ENCODE results near the gene RIT2. TPM values are rescaled to one million over a fixed set of nuclear protein-coding genes. Genes with fewer than 3 reads are reported as not detected.

The RIT2 gene
- total and polyA plus RNA-seq, 8 donors = 0.12 TPM; not detected in 7

- Histone ChIP-seq H3K4me3 (no peak overlapping the region), H3K27me3 (no peaks in the 10 kb centered on the region), H3K4me1 (no peaks in the 10 kb centered on the region), H3K9me3 (no peaks in the 10 kb centered on the region), H3K27ac (no peak overlapping the region), H3K36me3 (no peaks in the 10 kb centered on the region)
- FAIRE-seq = no peak
- intact Hi-C loops (cut with DNase I) = no loop called here
- ATAC-seq = no peak
- no peak for TF ChIP-seq CTCF (IDR thresholded peaks at IDR 0.05)
- DNase-seq = no peak
- WGBS, 2 donors = 42 to 53% methylated on average over 2 of the region's 2 CpGs
Measured at GRCh38 chr18:43158381-43158780, 42.9 kb upstream of the RIT2 start.

DNA sequence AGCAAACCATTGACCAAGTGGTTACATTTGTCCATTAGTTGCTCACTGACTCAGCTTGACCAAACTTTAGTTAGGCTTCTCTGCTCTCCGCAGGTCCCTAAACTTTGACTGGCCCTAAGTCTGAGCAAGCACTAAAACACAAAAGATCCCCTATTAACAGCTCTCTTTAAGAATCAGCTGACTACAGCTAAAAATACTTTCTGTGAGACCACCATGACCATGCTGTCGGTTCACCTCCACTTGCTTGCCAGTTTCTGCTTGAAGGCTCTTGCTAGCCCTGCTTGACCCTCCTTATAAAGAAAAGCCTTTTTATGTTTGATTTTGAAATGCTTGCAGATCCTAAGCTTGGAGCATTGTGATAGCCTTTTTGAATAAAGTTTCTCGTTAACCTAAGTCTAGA is 40.4 kb upstream of the RIT2 start:
- Histone ChIP-seq H3K27me3 (no peaks in the 10 kb centered on the region), H3K27ac (no peak overlapping the region), H3K4me1 (no peaks in the 10 kb centered on the region), H3K9me3 (no peaks in the 10 kb centered on the region), H3K36me3 (no peaks in the 10 kb centered on the region), H3K4me3 (no peak overlapping the region)
- TF ChIP-seq CTCF (IDR thresholded peaks at IDR 0.05) = no peak
- FAIRE-seq = no peak
- ATAC-seq = no peak
- WGBS, 2 donors = 63 to 80% methylated on average over 3 of the region's 3 CpGs
- no peak for DNase-seq
- intact Hi-C loops (cut with DNase I) = no loop called here

GRCh38 chr18:43148231-43148630 is 32.7 kb upstream of the RIT2 start:
- Histone ChIP-seq H3K9me3 (no peaks in the 10 kb centered on the region), H3K27ac (no peak overlapping the region), H3K4me3 (no peak overlapping the region), H3K27me3 (no peaks in the 10 kb centered on the region), H3K36me3 (no peaks in the 10 kb centered on the region), H3K4me1 (no peaks in the 10 kb centered on the region)
- ATAC-seq (no peak), FAIRE-seq (no peak), DNase-seq (no peak)
- 56 to 65% methylated on average over 2 of the region's 2 CpGs for WGBS, 2 donors
- intact Hi-C loops (cut with DNase I) = no loop called here
- no peak for TF ChIP-seq CTCF (IDR thresholded peaks at IDR 0.05)

GRCh38 chr18:43141208-43141607 is 25.7 kb upstream of the RIT2 start:
- no peaks in the 10 kb centered on the region for H3K9me3 ChIP-seq
- no peaks in the 10 kb centered on the region for H3K4me1 ChIP-seq
- no peaks in the 10 kb centered on the region for H3K36me3 ChIP-seq
- ATAC-seq (no peak), DNase-seq (no peak), FAIRE-seq (no peak)
- TF ChIP-seq CTCF (IDR thresholded peaks at IDR 0.05) = no peak
- WGBS, 2 donors = 9 to 18% methylated on average over 2 of the region's 2 CpGs
- H3K27ac ChIP-seq = no peak overlapping the region
- intact Hi-C loops (cut with DNase I) = no loop called here
- no peak overlapping the region for H3K4me3 ChIP-seq
- H3K27me3 ChIP-seq = no peaks in the 10 kb centered on the region

DNA sequence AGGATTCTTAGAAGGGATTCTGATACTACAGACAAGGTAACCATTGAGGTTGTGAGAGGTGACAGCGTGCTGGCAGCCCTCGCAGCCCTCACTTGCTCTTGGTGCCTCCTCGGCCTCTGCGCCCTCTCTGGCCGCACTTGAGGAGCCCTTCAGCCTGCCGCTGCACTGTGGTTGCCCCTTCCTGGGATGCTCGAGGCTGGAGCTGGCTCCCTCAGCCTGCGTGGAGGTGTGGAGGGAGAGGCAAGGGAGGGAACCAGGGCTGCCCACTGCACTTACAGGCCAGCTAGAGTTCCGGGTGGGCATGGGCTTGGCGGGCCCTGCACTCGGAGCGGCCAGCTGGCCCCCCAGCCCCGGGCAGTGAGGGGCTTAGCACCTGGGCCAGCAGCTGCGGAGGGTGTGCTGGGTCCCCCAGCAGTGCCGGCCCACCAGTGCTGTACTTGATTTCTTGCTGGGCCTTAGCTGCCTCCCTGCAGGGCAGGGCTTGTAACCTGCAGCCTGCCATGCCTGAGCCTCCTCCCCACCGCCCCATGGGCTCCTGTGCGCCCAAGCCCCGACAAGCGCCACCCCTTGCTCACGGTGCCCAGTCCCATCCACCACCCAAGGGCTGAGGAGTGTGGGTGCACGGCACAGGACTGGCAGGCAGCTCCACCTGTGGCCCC is 23.9 kb upstream of the RIT2 start:
- 67 to 72% methylated on average over 21 of the region's 21 CpGs for WGBS, 2 donors

More for the DNA sequence above, 23.9 kb upstream of the RIT2 start:
- Histone ChIP-seq H3K36me3 (no peaks in the 10 kb centered on the region), H3K4me3 (no peak overlapping the region), H3K9me3 (no peaks in the 10 kb centered on the region), H3K4me1 (no peaks in the 10 kb centered on the region), H3K27ac (no peak overlapping the region), H3K27me3 (no peaks in the 10 kb centered on the region)
- no peak for TF ChIP-seq CTCF (IDR thresholded peaks at IDR 0.05)
- intact Hi-C loops (cut with DNase I) = no loop called here
- no peak for FAIRE-seq
- ATAC-seq = no peak
- peak in 1 of 6 donors; percentile 54 for DNase-seq
